IMR-90 (cell line): ENCODE data around the gene NFASC. TPM values are rescaled to one million over a fixed set of nuclear protein-coding genes. Genes with fewer than 3 reads are reported as not detected.

Experiments used
- ATAC-seq: fragments of 200-7000 bp; cut with Tn5 transposase; 2 replicates; pipeline ENCODE4 v1.9.1; 2020; ENCODE audit warnings: low read depth, mild to moderate bottlenecking, moderate library complexity
- BruUV-seq: library from RNA; stranded (reverse); fragments of 400-500 nt; replicated peaks from 2 replicates; lab custom pipeline; 2021; lab: Mats Ljungman, UMichigan
- CTCF ChIA-PET: fragments of 300-600 bp; formaldehyde crosslinking; extraction: SDS; loops from one replicate; lab custom pipeline; 2021; ENCODE audit warnings: antibody characterized with exemption; lab: Yijun Ruan, JAX
- POLR2A ChIA-PET: fragments of 300-600 bp; sonication (Branson Sonifier 250); formaldehyde crosslinking; loops from one replicate; lab custom pipeline; 2022; ENCODE audit warnings: antibody characterized with exemption; ENCODE audit not compliant: unreplicated experiment; lab: Charles Lee
- DNase-seq: peaks from one replicate; pipeline ENCODE4 v3.0.0; 2013
- H2AFZ ChIP-seq: replicated peaks from 2 replicates; pipeline ENCODE3; 2013; ENCODE audit warnings: low read length, mild to moderate bottlenecking; ENCODE audit not compliant: poor library complexity
- H2AK5ac ChIP-seq: 2 replicates; pipeline ENCODE4 v1.6.1; 2013; ENCODE audit warnings: low read depth, low read length, inconsistent platforms
- H2AK9ac ChIP-seq: replicated peaks from 2 replicates; pipeline ENCODE3; 2013; ENCODE audit warnings: mild to moderate bottlenecking, low read depth, low read length, moderate library complexity; ENCODE audit not compliant: poor library complexity
- H2BK120ac ChIP-seq: 2 replicates; pipeline ENCODE4 v1.6.1; 2013; ENCODE audit warnings: low read depth, low read length, inconsistent platforms
- H2BK15ac ChIP-seq: 3 replicates; pipeline ENCODE4 v1.6.1; 2013; ENCODE audit warnings: low read depth, low read length, inconsistent platforms
- H2BK20ac ChIP-seq: 2 replicates; pipeline ENCODE4 v1.6.1; 2013; ENCODE audit warnings: low read depth, mild to moderate bottlenecking, inconsistent platforms, low read length, moderate library complexity
- H2BK5ac ChIP-seq: 2 replicates; pipeline ENCODE4 v1.6.1; 2013; ENCODE audit warnings: mild to moderate bottlenecking, low read depth, low read length, inconsistent platforms; ENCODE audit not compliant: poor library complexity, severe bottlenecking
- H3K14ac ChIP-seq: replicated peaks from 2 replicates; pipeline ENCODE4 v1.6.1; 2013; ENCODE audit warnings: low read depth, low read length, inconsistent platforms
- H3K18ac ChIP-seq: 2 replicates; pipeline ENCODE4 v1.6.1; 2013; ENCODE audit warnings: low read depth, low read length, control low read depth
- H3K23ac ChIP-seq: 2 replicates; pipeline ENCODE4 v1.6.1; 2013; ENCODE audit warnings: low read depth, low read length, inconsistent platforms
- H3K27ac ChIP-seq: 2 replicates; pipeline ENCODE4 v1.5.1; 2013; ENCODE audit warnings: mild to moderate bottlenecking, control low read depth, low read length; ENCODE audit not compliant: insufficient read depth
- H3K27me3 ChIP-seq: 2 replicates; pipeline ENCODE4 v1.6.1; 2013; ENCODE audit warnings: low read length; ENCODE audit not compliant: control insufficient read depth, insufficient read depth
- H3K36me3 ChIP-seq: 2 replicates; pipeline ENCODE4 v1.6.1; 2013; ENCODE audit warnings: low read length, mixed read lengths; ENCODE audit not compliant: control insufficient read depth, insufficient read depth
- H3K4ac ChIP-seq: 2 replicates; pipeline ENCODE4 v1.6.1; 2013; ENCODE audit warnings: low read depth, low read length, inconsistent platforms
- H3K4me1 ChIP-seq: 2 replicates; pipeline ENCODE4 v1.6.1; 2013; ENCODE audit warnings: low read length, mixed read lengths; ENCODE audit not compliant: control insufficient read depth, insufficient read depth
- H3K4me2 ChIP-seq: 2 replicates; pipeline ENCODE4 v1.6.1; 2013; ENCODE audit warnings: low read depth, mild to moderate bottlenecking, control low read depth, low read length, moderate library complexity
- H3K4me3 ChIP-seq: 2 replicates; pipeline ENCODE4 v1.5.1; 2013; ENCODE audit warnings: low read depth, mild to moderate bottlenecking, control low read depth, low read length, moderate library complexity; ENCODE audit not compliant: insufficient read depth
- H3K56ac ChIP-seq: 2 replicates; pipeline ENCODE4 v1.6.1; 2013; ENCODE audit warnings: low read length, inconsistent platforms; ENCODE audit not compliant: insufficient read depth; ENCODE audit errors: extremely low read depth
- H3K79me1 ChIP-seq, 2 experiments: 2 replicates each; pipeline ENCODE4 v1.6.1; 2013; ENCODE audit warnings: low read length in 2 of 2, inconsistent platforms in 1 of 2, low read depth in 1 of 2
- H3K9ac ChIP-seq: 2 replicates; pipeline ENCODE4 v1.6.1; 2013; ENCODE audit warnings: low read depth, low read length, control low read depth
- H3K9me1 ChIP-seq: 2 replicates; pipeline ENCODE4 v1.6.1; 2013; ENCODE audit warnings: low read length, inconsistent platforms; ENCODE audit not compliant: insufficient read depth
- H3K9me3 ChIP-seq: 2 replicates; pipeline ENCODE4 v1.6.1; 2013; ENCODE audit warnings: low read length; ENCODE audit not compliant: control insufficient read depth, insufficient read depth
- H4K20me1 ChIP-seq: 2 replicates; pipeline ENCODE4 v1.6.1; 2013; ENCODE audit warnings: low read length, inconsistent platforms; ENCODE audit not compliant: insufficient read depth
- H4K5ac ChIP-seq: 2 replicates; pipeline ENCODE4 v1.6.1; 2013; ENCODE audit warnings: mild to moderate bottlenecking, low read depth, low read length, control low read depth
- H4K8ac ChIP-seq, 2 experiments: 2 replicates each; pipeline ENCODE4 v1.6.1; 2013; ENCODE audit warnings: low read depth in 2 of 2, low read length in 2 of 2, control low read depth in 1 of 2, inconsistent platforms in 1 of 2
- H4K91ac ChIP-seq: 2 replicates; pipeline ENCODE4 v1.6.1; 2013; ENCODE audit warnings: low read depth, low read length, inconsistent platforms; ENCODE audit not compliant: insufficient read depth
- MAFK ChIP-seq: IDR thresholded peaks from 2 replicates; pipeline ENCODE4 v1.6.1; 2012; ENCODE audit warnings: low read depth, low read length, improper control_type of control experiment
- SMC3 ChIP-seq: fragments of 150-350 bp; IDR thresholded peaks from 2 replicates; pipeline ENCODE4 v1.6.1; 2016; ENCODE audit warnings: low read depth, mild to moderate bottlenecking, antibody characterized with exemption, low read length, moderate library complexity
- WGBS, 2 experiments: methylation state at CpG; one replicate each; pipeline versions ENCODE4 v1.1.5 to v1.1.7; 2013; ENCODE audit warnings: missing lambda C conversion rate in 2 of 2; ENCODE audit not compliant: insufficient read length in 1 of 2; ENCODE audit errors: extremely low coverage in 2 of 2; 5-methylcytosine and 5-hydroxymethylcytosine counted together
- dilution Hi-C: fragments of 300-500 bp; cut with HindIII; formaldehyde crosslinking; loops from one replicate; pipeline ENCODE4 v1.14.3; 2018; ENCODE audit warnings: low sequenced_read_pairs; ENCODE audit not compliant: unreplicated experiment
- in situ Hi-C: fragments of 300-500 bp; cut with MboI; formaldehyde crosslinking; loops from 3 replicates; pipeline ENCODE4 v1.14.3; 2019; ENCODE audit warnings: low sequenced_read_pairs, inconsistent platforms, mixed read lengths
- intact Hi-C: fragments of 100-400 bp; cut with micrococcal nuclease; formaldehyde crosslinking; loops from 2 replicates; pipeline ENCODE4 v1.10.0; 2022
- polyA plus RNA-seq, 3 experiments: library from polyadenylated mRNA; depleted of rRNA; stranded (reverse); fragments of >200 nt; gene quantifications; 2 replicates each; pipeline ENCODE4 v1.2.3, GENCODE V29; 2012; ENCODE audit warnings: low replicate concordance in 1 of 3
- total RNA-seq: library from RNA; depleted of rRNA; stranded (reverse); fragments of >200 nt; gene quantifications from 2 replicates; pipeline ENCODE4 v1.2.3, GENCODE V29; 2012

NFASC gene
- total and polyA plus RNA-seq, 2 of the 4 experiments (the other 2 are of a cell fraction): 0.18 to 0.79 TPM

- Histone ChIP-seq H4K20me1 (no peaks in the 10 kb centered on the region; the same call in 1 of the 2 replicates), H2AK5ac (no peak overlapping the region), H3K18ac (no peak overlapping the region), H3K27me3 (peaks cover 16% of the 10 kb centered on the region; the same call in 1 of the 2 replicates), H3K4ac (no peak overlapping the region), H3K56ac (no peak overlapping the region), H3K23ac (no peak overlapping the region), H2BK5ac (no peak overlapping the region), H4K8ac (no peak overlapping the region), H3K4me3 (no peak overlapping the region), H3K4me1 (no peaks in the 10 kb centered on the region), H2AFZ (no peak overlapping the region), H4K5ac (no peak overlapping the region), H2BK15ac (no peak overlapping the region), H3K36me3 (no peaks in the 10 kb centered on the region), H3K9ac (no peak overlapping the region), H3K9me1 (0 out of 2 replicates have a peak, but pooled peaks cover 2% of the 10 kb centered on the region), H3K9me3 (no peaks in the 10 kb centered on the region), H3K79me1 (no peaks in the 10 kb centered on the region), H2BK120ac (no peak overlapping the region), H3K4me2 (no peak overlapping the region), H4K91ac (no peak overlapping the region), H2AK9ac (no peak overlapping the region), H3K27ac (no peak overlapping the region), H3K14ac (no peak overlapping the region), H2BK20ac (no peak overlapping the region)
- no TSS peak for BruUV-seq
- TF ChIP-seq SMC3 (no peak), MAFK (no peak)
- CTCF ChIA-PET: no interaction called here
- no CpG with 5 or more reads among the region's 6 CpGs for WGBS, 2 experiments
- no peak for ATAC-seq
- POLR2A ChIA-PET: no interaction called here
- in situ Hi-C loops (no loop called here), dilution Hi-C loops (no loop called here), intact Hi-C loops (no loop called here)
- no peak for DNase-seq
These were observed 102.8 kb downstream of the NFASC start for GRCh38 chr1:204973449-204973848.
